Activated CD8-positive, alpha-beta T cell treated with anti-CD3 and anti-CD28 coated beads for 36 hours (primary cell): Measurements from ENCODE around the gene TGFBI. TPM values are rescaled to one million over a fixed set of nuclear protein-coding genes. Genes with fewer than 3 reads are reported as not detected.

Source experiments
- ATAC-seq: fragments of 200-7000 bp; cut with Tn5 transposase; one replicate; pipeline ENCODE4 v1.10.0; 2021; ENCODE audit warnings: mild to moderate bottlenecking, moderate library complexity
- CTCF ChIA-PET: fragments of 350-600 bp; sonication (Branson Sonifier 250); formaldehyde crosslinking; loops from one replicate; lab custom pipeline; 2021; ENCODE audit warnings: antibody characterized with exemption; lab: Charles Lee
- POLR2A ChIA-PET: fragments of 350-600 bp; sonication (Branson Sonifier 250); formaldehyde crosslinking; loops from one replicate; lab custom pipeline; 2021; ENCODE audit warnings: antibody characterized with exemption; lab: Charles Lee
- DNase-seq: peaks from one replicate; pipeline ENCODE4 v3.0.0-alpha.2; 2020
- H3K27ac Mint-ChIP-seq: one replicate; pipeline ENCODE4 v1.8.0; 2021; ENCODE audit warnings: mild to moderate bottlenecking, mixed read lengths
- H3K27me3 Mint-ChIP-seq: one replicate; pipeline ENCODE4 v1.8.0; 2021; ENCODE audit warnings: mixed read lengths
- H3K36me3 Mint-ChIP-seq: one replicate; pipeline ENCODE4 v1.8.0; 2021; ENCODE audit warnings: low read depth, mixed read lengths
- H3K4me1 Mint-ChIP-seq: one replicate; pipeline ENCODE4 v1.8.0; 2021; ENCODE audit warnings: low read depth, mixed read lengths
- H3K4me3 Mint-ChIP-seq: one replicate; pipeline ENCODE4 v1.8.0; 2021; ENCODE audit warnings: mild to moderate bottlenecking, moderate library complexity, mixed read lengths
- H3K9me3 Mint-ChIP-seq: one replicate; pipeline ENCODE4 v1.8.0; 2021; ENCODE audit warnings: mixed read lengths
- intact Hi-C: fragments of 100-400 bp; cut with micrococcal nuclease; formaldehyde crosslinking; loops from one replicate; pipeline ENCODE4 v1.10.0; 2022
- total RNA-seq, 2 experiments: library from RNA; stranded (reverse); gene quantifications; one replicate each; pipeline ENCODE4 v1.2.3, GENCODE V29; 2021
- TF ChIP-seq, protein P1 (sequence below): fragments of 200-600 bp; IDR thresholded peaks from one replicate; pipeline ENCODE4 v1.8.0; 2022; ENCODE audit warnings: antibody characterized with exemption, mild to moderate bottlenecking

The TGFBI gene
- total RNA-seq, 2 experiments from 2014 or later = not detected

- intact Hi-C loops = no loop called here
- Mint-ChIP-seq H3K36me3 (no peaks in the 10 kb centered on the region), H3K27me3 (peaks cover 17% of the 10 kb centered on the region), H3K9me3 (no peaks in the 10 kb centered on the region), H3K4me1 (no peaks in the 10 kb centered on the region), H3K27ac (no peak overlapping the region), H3K4me3 (no peak overlapping the region)
- POLR2A ChIA-PET = no interaction called here
- CTCF ChIA-PET = interaction anchor here (1.2 kb wide), 1 partner anchor 17 kb away, joined by 3 read pairs; no protein-coding TSS in a partner anchor
- no peak for ATAC-seq
- DNase-seq = no peak
- TF ChIP-seq, protein P1, sequence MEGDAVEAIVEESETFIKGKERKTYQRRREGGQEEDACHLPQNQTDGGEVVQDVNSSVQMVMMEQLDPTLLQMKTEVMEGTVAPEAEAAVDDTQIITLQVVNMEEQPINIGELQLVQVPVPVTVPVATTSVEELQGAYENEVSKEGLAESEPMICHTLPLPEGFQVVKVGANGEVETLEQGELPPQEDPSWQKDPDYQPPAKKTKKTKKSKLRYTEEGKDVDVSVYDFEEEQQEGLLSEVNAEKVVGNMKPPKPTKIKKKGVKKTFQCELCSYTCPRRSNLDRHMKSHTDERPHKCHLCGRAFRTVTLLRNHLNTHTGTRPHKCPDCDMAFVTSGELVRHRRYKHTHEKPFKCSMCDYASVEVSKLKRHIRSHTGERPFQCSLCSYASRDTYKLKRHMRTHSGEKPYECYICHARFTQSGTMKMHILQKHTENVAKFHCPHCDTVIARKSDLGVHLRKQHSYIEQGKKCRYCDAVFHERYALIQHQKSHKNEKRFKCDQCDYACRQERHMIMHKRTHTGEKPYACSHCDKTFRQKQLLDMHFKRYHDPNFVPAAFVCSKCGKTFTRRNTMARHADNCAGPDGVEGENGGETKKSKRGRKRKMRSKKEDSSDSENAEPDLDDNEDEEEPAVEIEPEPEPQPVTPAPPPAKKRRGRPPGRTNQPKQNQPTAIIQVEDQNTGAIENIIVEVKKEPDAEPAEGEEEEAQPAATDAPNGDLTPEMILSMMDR = no peak
These were observed 45.1 kb downstream of the TGFBI start for GRCh38 chr5:136073714-136074529.

- ATAC-seq (no peak), DNase-seq (no peak)
- CTCF ChIA-PET = interaction anchor here (1.2 to 1.7 kb wide), 2 partner anchors 18 to 130 kb away, joined by 3 read pairs; no protein-coding TSS in a partner anchor
- TF ChIP-seq, protein P1 = no peak
- Mint-ChIP-seq H3K36me3 (no peaks in the 10 kb centered on the region), H3K9me3 (no peaks in the 10 kb centered on the region), H3K4me3 (no peak overlapping the region), H3K4me1 (peaks cover 2% of the 10 kb centered on the region), H3K27me3 (peaks cover 29% of the 10 kb centered on the region), H3K27ac (no peak overlapping the region)
- intact Hi-C loops = no loop called here
- POLR2A ChIA-PET = no interaction called here
These were observed 46.7 kb downstream of the TGFBI start for GRCh38 chr5:136075466-136075891.

DNA sequence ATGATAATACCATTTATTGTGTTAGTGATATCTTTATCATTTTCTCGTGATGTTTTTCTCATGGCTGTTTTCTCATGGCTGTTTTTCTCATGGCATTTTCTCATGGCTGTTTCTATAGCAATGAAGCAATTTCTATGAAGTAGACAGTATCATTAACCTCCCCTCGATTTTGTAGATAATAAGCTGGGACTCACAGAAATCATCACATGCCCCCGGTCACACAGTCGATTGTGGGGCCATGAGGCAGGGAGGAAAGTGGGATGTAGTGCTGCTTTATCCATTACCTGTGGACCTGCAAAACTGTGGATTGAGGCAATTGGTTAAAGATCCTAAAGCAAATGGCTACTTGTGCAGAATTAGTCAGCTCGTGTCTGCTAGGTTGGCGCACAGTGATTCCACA lies 47.3 kb downstream of the TGFBI start:
- Mint-ChIP-seq H3K9me3 (no peaks in the 10 kb centered on the region), H3K36me3 (no peaks in the 10 kb centered on the region), H3K27me3 (peaks cover 30% of the 10 kb centered on the region), H3K27ac (no peak overlapping the region), H3K4me1 (peaks cover 2% of the 10 kb centered on the region), H3K4me3 (no peak overlapping the region)
- no peak for ATAC-seq
- DNase-seq = no peak
- ChIA-PET CTCF (interaction anchor here (1.7 kb wide), 1 partner anchor 131 kb away, joined by 3 read pairs; no protein-coding TSS in a partner anchor), POLR2A (no interaction called here)
- intact Hi-C loops = no loop called here
- TF ChIP-seq, protein P1 = no peak

DNA sequence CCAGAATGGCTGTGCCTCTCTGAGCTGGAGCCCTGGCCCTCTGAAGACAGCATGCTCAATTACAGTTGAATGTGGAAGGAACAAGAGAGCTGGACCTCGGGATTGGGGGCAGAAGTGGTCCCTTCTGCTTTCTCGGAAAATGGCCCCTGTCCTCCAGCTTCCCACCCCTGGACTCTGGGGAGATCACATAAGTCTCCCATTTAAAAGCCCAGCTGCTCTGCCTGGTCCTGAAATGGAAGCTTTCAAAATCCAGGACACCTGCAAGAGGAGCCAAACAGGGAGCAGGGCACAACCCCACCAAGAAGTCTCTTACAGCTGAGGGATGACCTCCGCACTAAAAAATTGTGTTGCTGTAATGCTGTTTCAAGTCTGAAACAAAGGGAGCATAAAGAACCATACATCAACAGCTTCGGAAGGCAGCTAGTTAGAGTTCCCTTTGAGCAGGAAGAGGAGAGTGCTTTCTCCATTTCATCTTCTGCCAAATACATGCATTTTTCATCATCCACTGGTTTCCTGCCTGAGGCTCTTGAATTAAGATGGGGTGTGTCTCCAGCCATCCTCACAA lies 48.2 kb downstream of the TGFBI start:
- CTCF ChIA-PET = interaction anchor here (1.7 kb wide), 1 partner anchor 132 kb away, joined by 3 read pairs; no protein-coding TSS in a partner anchor
- no peak for DNase-seq
- peaks cover 2% of the 10 kb centered on the region for H3K4me1 Mint-ChIP-seq
- H3K27me3 Mint-ChIP-seq = peaks cover 34% of the 10 kb centered on the region
- H3K9me3 Mint-ChIP-seq = no peaks in the 10 kb centered on the region
- TF ChIP-seq, protein P1 = no peak
- no peak for ATAC-seq
- intact Hi-C loops = no loop called here
- H3K27ac Mint-ChIP-seq = no peak overlapping the region
- H3K4me3 Mint-ChIP-seq = no peak overlapping the region
- H3K36me3 Mint-ChIP-seq = no peaks in the 10 kb centered on the region
- POLR2A ChIA-PET = no interaction called here
